SK-N-SH (cell line): ENCODE data around the gene NEDD1. TPM values are rescaled to one million over a fixed set of nuclear protein-coding genes. Genes with fewer than 3 reads are reported as not detected.

Experiments used
- CTCF ChIA-PET: fragments of 300-600, 350-600 bp; formaldehyde crosslinking; extraction: SDS; loops from one replicate; lab custom pipeline; 2021; lab: Yijun Ruan, JAX
- POLR2A ChIA-PET: fragments of 350-600 bp; sonication (Branson Sonifier 250); formaldehyde crosslinking; extraction: SDS; loops from one replicate; lab custom pipeline; 2020; ENCODE audit warnings: antibody characterized with exemption, inconsistent platforms; lab: Yijun Ruan, JAX
- DNase-seq: peaks from one replicate; pipeline ENCODE4 v3.0.0; 2012
- H2AFZ ChIP-seq: fragments of 200-600 bp; sonication (generic); 2 replicates; pipeline ENCODE4 v1.8.1; 2016; ENCODE audit warnings: antibody characterized with exemption, mild to moderate bottlenecking, low read depth
- H3F3A ChIP-seq: fragments of 200-600 bp; sonication (generic); replicated peaks from 2 replicates; pipeline ENCODE3; 2016; ENCODE audit warnings: antibody characterized with exemption, mild to moderate bottlenecking; ENCODE audit not compliant: insufficient read depth
- H3K27ac ChIP-seq, 2 experiments: fragments of 200-500 bp in 1 of 2; fragments of 200-600 bp in 1 of 2; sonication (Bioruptor generic) in 1 of 2; sonication (generic), shearing (Covaris generic) in 1 of 2; 2 replicates each; pipeline versions ENCODE4 v1.5.1 to v1.6.1; 2014 to 2016; ENCODE audit warnings: low read depth in 2 of 2, inconsistent platforms in 1 of 2, low read length in 1 of 2, mild to moderate bottlenecking in 1 of 2, mixed read lengths in 1 of 2
- H3K27me3 ChIP-seq: fragments of 200-600 bp; sonication (generic), shearing (Covaris generic); 2 replicates; pipeline ENCODE4 v1.6.1; 2016; ENCODE audit warnings: mixed run types; ENCODE audit not compliant: insufficient read depth
- H3K36me3 ChIP-seq, 2 experiments: fragments of 200-500 bp in 1 of 2; fragments of 200-600 bp in 1 of 2; sonication (Bioruptor generic) in 1 of 2; sonication (generic) in 1 of 2; replicated peaks in 1 of 2; 2 replicates each; pipeline versions ENCODE3 to v1.5.1; 2014 to 2016; ENCODE audit warnings: low read length in 1 of 2, mild to moderate bottlenecking in 1 of 2; ENCODE audit not compliant: insufficient read depth in 2 of 2, control insufficient read depth in 1 of 2
- H3K4me1 ChIP-seq, 2 experiments: fragments of 200-500 bp in 1 of 2; fragments of 200-600 bp in 1 of 2; sonication (Bioruptor generic) in 1 of 2; sonication (generic), shearing (Covaris generic) in 1 of 2; 2 replicates each; pipeline versions ENCODE4 v1.5.1 to v1.6.1; 2014 to 2016; ENCODE audit warnings: low read depth in 1 of 2, low read length in 1 of 2, mixed run types in 1 of 2; ENCODE audit not compliant: insufficient read depth in 2 of 2, control insufficient read depth in 1 of 2
- H3K4me2 ChIP-seq: fragments of 200-600 bp; sonication (generic), shearing (Covaris generic); 2 replicates; pipeline ENCODE4 v1.6.1; 2017; ENCODE audit warnings: mixed run types
- H3K4me3 ChIP-seq, 2 experiments: fragments of 200-500 bp in 1 of 2; fragments of 200-600 bp in 1 of 2; sonication (Bioruptor generic) in 1 of 2; sonication (generic), shearing (Covaris generic) in 1 of 2; 2 replicates each; pipeline versions ENCODE4 v1.5.1 to v1.8.1; 2014 to 2016; ENCODE audit warnings: low read depth in 2 of 2, inconsistent platforms in 1 of 2, low read length in 1 of 2, mild to moderate bottlenecking in 1 of 2, mixed read lengths in 1 of 2, moderate library complexity in 1 of 2
- H3K79me2 ChIP-seq: fragments of 200-600 bp; sonication (generic); 2 replicates; pipeline ENCODE4 v1.8.1; 2017; ENCODE audit warnings: mild to moderate bottlenecking; ENCODE audit not compliant: insufficient read depth
- H3K9ac ChIP-seq: fragments of 200-600 bp; sonication (generic); 2 replicates; pipeline ENCODE4 v1.6.1; 2017; ENCODE audit warnings: mixed run types
- H3K9me2 ChIP-seq: fragments of 200-600 bp; sonication (generic); 2 replicates; pipeline ENCODE4 v1.6.1; 2017; ENCODE audit warnings: mixed run types
- H3K9me3 ChIP-seq: fragments of 200-600 bp; sonication (generic); 2 replicates; pipeline ENCODE4 v1.6.1; 2017; ENCODE audit warnings: mixed run types, mild to moderate bottlenecking, moderate library complexity
- H4K20me1 ChIP-seq: fragments of 200-600 bp; sonication (generic); 2 replicates; pipeline ENCODE4 v1.6.1; 2017; ENCODE audit warnings: mild to moderate bottlenecking, mixed run types; ENCODE audit not compliant: insufficient read depth
- FOXM1 ChIP-seq: IDR thresholded peaks from 2 replicates; pipeline ENCODE4 v1.4.0; 2012; ENCODE audit warnings: low read depth, mild to moderate bottlenecking
- IRF3 ChIP-seq: fragments of 150-350 bp; IDR thresholded peaks from 2 replicates; pipeline ENCODE4 v1.6.1; 2016; ENCODE audit warnings: mild to moderate bottlenecking, low read depth, low read length
- JUND ChIP-seq: IDR thresholded peaks from 2 replicates; pipeline ENCODE4 v1.4.0; 2012
- MXI1 ChIP-seq: IDR thresholded peaks from 2 replicates; pipeline ENCODE4 v1.6.1; 2012; ENCODE audit warnings: mild to moderate bottlenecking, low read depth, low read length, improper control_type of control experiment
- POLR2AphosphoS5 ChIP-seq: IDR thresholded peaks from 2 replicates; pipeline ENCODE4 v1.6.1; 2012; ENCODE audit warnings: low read depth, low read length
- RCOR1 ChIP-seq: fragments of 150-350 bp; IDR thresholded peaks from 2 replicates; pipeline ENCODE4 v1.6.1; 2017; ENCODE audit warnings: antibody characterized with exemption, low read length
- RFX5 ChIP-seq: IDR thresholded peaks from 2 replicates; pipeline ENCODE4 v1.6.1; 2012; ENCODE audit warnings: mild to moderate bottlenecking, improper control_type of control experiment, low read length
- SMC3 ChIP-seq: IDR thresholded peaks from 2 replicates; pipeline ENCODE4 v1.6.1; 2012; ENCODE audit warnings: low read depth, low read length, improper control_type of control experiment
- TCF12 ChIP-seq: IDR thresholded peaks from 2 replicates; pipeline ENCODE4 v1.4.0; 2012
- TEAD4 ChIP-seq: IDR thresholded peaks from 2 replicates; pipeline ENCODE4 v1.4.0; 2012; ENCODE audit warnings: mild to moderate bottlenecking, borderline replicate concordance; ENCODE audit not compliant: insufficient read depth
- YY1 ChIP-seq: IDR thresholded peaks from 2 replicates; pipeline ENCODE4 v1.4.0; 2012; ENCODE audit warnings: low read depth, mild to moderate bottlenecking
- ZBTB33 ChIP-seq: IDR thresholded peaks from 2 replicates; pipeline ENCODE4 v1.4.0; 2012; ENCODE audit warnings: low read depth, borderline replicate concordance
- polyA plus RNA-seq, 3 experiments: library from polyadenylated mRNA; depleted of rRNA; stranded (reverse); fragments of >200 nt; gene quantifications; 2 replicates each; pipeline ENCODE4 v1.2.3, GENCODE V29; 2012
- TF ChIP-seq, protein P1 (sequence below): fragments of 200-600 bp; sonication (generic); IDR thresholded peaks from 2 replicates; pipeline ENCODE4 v1.6.1; 2017; ENCODE audit warnings: antibody characterized with exemption, mild to moderate bottlenecking, moderate library complexity
- TF ChIP-seq, protein P2 (sequence below): fragments of 150-350 bp; IDR thresholded peaks from 2 replicates; pipeline ENCODE4 v1.6.1; 2017; ENCODE audit warnings: antibody characterized with exemption, low read length, low read depth, borderline replicate concordance

NEDD1 gene
- polyA plus RNA-seq, 1 of the 3 experiments (the other 2 are of a cell fraction) = 6.0 TPM

GRCh38 chr12:96881608-96882007, 25.4 kb upstream of the NEDD1 start:
- Histone ChIP-seq H3K9ac (no peak overlapping the region), H3K4me3 (no peak overlapping the region), H3K9me3 (no peaks in the 10 kb centered on the region), H3K36me3 (no peaks in the 10 kb centered on the region), H2AFZ (no peak overlapping the region), H3K27me3 (no peaks in the 10 kb centered on the region), H3K27ac (no peak overlapping the region), H3K4me1 (peaks cover 0 to 4% of the 10 kb centered on the region in 2 experiments; a peak in 1 of 4 replicates), H3F3A (no peaks in the 10 kb centered on the region), H3K9me2 (no peaks in the 10 kb centered on the region), H3K79me2 (no peaks in the 10 kb centered on the region), H3K4me2 (no peak overlapping the region), H4K20me1 (no peaks in the 10 kb centered on the region)
- ChIA-PET CTCF (no interaction called here), POLR2A (no interaction called here)
- TF ChIP-seq JUND (no peak), RCOR1 (no peak), FOXM1 (no peak), RFX5 (no peak), TEAD4 (no peak), SMC3 (no peak), TCF12 (no peak), POLR2AphosphoS5 (no peak), YY1 (no peak), IRF3 (no peak), ZBTB33 (no peak), MXI1 (no peak)
- TF ChIP-seq, protein P1, sequence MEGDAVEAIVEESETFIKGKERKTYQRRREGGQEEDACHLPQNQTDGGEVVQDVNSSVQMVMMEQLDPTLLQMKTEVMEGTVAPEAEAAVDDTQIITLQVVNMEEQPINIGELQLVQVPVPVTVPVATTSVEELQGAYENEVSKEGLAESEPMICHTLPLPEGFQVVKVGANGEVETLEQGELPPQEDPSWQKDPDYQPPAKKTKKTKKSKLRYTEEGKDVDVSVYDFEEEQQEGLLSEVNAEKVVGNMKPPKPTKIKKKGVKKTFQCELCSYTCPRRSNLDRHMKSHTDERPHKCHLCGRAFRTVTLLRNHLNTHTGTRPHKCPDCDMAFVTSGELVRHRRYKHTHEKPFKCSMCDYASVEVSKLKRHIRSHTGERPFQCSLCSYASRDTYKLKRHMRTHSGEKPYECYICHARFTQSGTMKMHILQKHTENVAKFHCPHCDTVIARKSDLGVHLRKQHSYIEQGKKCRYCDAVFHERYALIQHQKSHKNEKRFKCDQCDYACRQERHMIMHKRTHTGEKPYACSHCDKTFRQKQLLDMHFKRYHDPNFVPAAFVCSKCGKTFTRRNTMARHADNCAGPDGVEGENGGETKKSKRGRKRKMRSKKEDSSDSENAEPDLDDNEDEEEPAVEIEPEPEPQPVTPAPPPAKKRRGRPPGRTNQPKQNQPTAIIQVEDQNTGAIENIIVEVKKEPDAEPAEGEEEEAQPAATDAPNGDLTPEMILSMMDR = no peak
- TF ChIP-seq, protein P2, sequence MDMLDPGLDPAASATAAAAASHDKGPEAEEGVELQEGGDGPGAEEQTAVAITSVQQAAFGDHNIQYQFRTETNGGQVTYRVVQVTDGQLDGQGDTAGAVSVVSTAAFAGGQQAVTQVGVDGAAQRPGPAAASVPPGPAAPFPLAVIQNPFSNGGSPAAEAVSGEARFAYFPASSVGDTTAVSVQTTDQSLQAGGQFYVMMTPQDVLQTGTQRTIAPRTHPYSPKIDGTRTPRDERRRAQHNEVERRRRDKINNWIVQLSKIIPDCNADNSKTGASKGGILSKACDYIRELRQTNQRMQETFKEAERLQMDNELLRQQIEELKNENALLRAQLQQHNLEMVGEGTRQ = no peak
- no peak for DNase-seq
